HG02884 (cell line): ENCODE data around the gene NOPCHAP1.

Experiments
- ATAC-seq: cut with Tn5 transposase; IDR thresholded peaks from one replicate; pipeline ENCODE4 v1.9.1; 2021; ENCODE audit warnings: mild to moderate bottlenecking, moderate library complexity; ENCODE audit not compliant: unreplicated experiment

The NOPCHAP1 gene

GRCh38 chr12:105018012-105018411 is 31.9 kb downstream of the NOPCHAP1 start:
- ATAC-seq: no peak

GRCh38 chr12:105018776-105019175 is 32.7 kb downstream of the NOPCHAP1 start:
- no peak for ATAC-seq

DNA sequence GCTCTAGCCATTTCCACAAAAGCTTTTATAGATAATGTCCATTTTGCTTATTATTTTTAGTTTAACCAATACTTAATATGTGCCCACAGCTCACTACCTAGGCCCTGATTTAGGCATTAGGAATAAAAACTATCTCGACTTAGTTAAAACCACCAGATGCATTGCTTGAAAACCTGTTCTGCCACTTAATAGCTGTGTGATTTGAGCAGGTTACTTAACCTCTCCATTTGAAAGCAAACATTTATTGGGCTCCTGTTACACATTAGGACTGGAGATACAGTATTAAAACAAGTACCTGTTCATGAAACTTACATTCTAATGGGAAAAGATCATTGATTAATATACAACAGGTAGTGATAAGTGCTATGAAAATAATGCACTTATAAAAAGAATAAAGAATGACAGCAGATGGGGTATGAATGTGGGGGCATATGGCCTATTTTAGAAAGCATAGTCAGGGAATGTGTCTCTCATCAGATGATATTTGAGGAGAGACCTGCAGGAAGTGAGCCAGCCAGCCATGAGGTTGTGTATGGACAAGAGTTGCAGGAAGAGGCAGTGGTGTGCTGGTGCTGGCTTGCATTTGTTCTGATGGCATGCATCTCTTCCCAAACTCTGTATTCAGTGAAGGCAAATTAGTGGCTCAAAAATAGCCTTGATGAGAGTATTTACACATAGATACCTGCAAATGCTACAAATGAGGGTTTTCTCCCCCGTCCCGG is 34.3 kb downstream of the NOPCHAP1 start:
- no peak for ATAC-seq

- ATAC-seq: no peak
Measured at GRCh38 chr12:105024928-105025327, 38.8 kb downstream of the NOPCHAP1 start.

- ATAC-seq: no peak
Measured at GRCh38 chr12:105025890-105026289, 39.8 kb downstream of the NOPCHAP1 start.

- no peak for ATAC-seq
Measured at GRCh38 chr12:105026411-105026810, 40.3 kb downstream of the NOPCHAP1 start.

- ATAC-seq: no peak
Measured at GRCh38 chr12:105030820-105031807, 45.0 kb downstream of the NOPCHAP1 start.

DNA sequence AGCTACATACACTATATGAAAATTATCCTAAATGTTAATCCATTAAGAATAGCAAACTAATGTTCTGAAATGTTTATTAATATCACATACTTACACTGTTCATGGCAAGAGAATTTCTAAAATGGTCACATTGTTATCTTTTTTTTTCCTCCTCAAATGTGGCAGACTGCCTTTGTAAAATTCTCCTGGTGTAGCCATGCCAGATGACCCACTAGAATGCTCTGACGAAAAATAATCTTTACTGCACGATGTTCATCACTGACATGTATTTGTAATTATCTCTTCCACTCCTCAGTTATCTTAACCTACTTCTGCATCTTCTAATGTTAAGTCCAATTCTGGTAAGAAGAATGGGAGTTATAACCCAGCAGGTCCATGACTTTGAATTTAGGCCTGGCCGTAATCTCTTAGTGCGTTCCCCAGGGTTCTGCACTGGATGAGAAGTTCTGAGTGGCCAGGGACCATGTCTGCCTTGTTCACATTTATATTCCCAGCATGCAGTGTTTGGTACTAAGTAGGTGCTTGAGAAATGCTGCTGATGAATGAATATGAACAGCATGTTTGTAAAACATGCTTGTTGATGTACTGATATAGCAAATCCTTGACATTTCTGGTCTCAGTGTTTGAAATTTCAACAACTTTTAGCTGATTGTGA is 46.7 kb downstream of the NOPCHAP1 start:
- no peak for ATAC-seq

GRCh38 chr12:105033851-105034250 is 47.7 kb downstream of the NOPCHAP1 start:
- ATAC-seq: no peak
